NOMO-1 (cell line): ENCODE data around the gene SH2D1B.
"Not testable (repeated sequence)": the region's sequence is repeated elsewhere in the genome, so short reads cannot be mapped to it uniquely, and the experiment has no call there.

Source experiments
- DNase-seq, 2 experiments: peaks; one replicate each; lab custom pipeline; 2025; ENCODE audit not compliant: unreplicated experiment in 2 of 2; lab: John Stamatoyannopoulos, UW

SH2D1B gene

GRCh38 chr1:162412002-162412401, at the start of gene SH2D1B:
SH2D1B (minus strand) TSS chr1:162412136; CDS start chr1:162412016, 120 bp downstream.
- no peak for DNase-seq

- no peak for DNase-seq
These were observed 46.3 kb upstream of the SH2D1B start for GRCh38 chr1:162458236-162458635.

GRCh38 chr1:162456323-162456722, 44.4 kb upstream of the SH2D1B start:
- no peak for DNase-seq

GRCh38 chr1:162454361-162454760, 42.4 kb upstream of the SH2D1B start:
- DNase-seq, result not testable (repeated sequence)

GRCh38 chr1:162446946-162447345, 35.0 kb upstream of the SH2D1B start:
- DNase-seq, result no peak

- peak in 1 of 2 experiments; percentile 2 for DNase-seq
These were observed 33.0 kb upstream of the SH2D1B start for GRCh38 chr1:162444903-162445302.

GRCh38 chr1:162432977-162433713, 21.2 kb upstream of the SH2D1B start:
- DNase-seq, result not testable (repeated sequence)

- DNase-seq, result no peak
These were observed 18.6 kb upstream of the SH2D1B start for GRCh38 chr1:162430583-162430982.

- peak; percentile 83 to 95 for DNase-seq
These were observed 10.9 kb upstream of the SH2D1B start for GRCh38 chr1:162422662-162423375.

- peak; percentile 9 to 19 for DNase-seq
These were observed 9.6 kb upstream of the SH2D1B start for GRCh38 chr1:162421258-162422164.

GRCh38 chr1:162420120-162420519, 8.2 kb upstream of the SH2D1B start:
- no peak for DNase-seq

GRCh38 chr1:162419450-162419931, 7.6 kb upstream of the SH2D1B start:
- not testable (repeated sequence) for DNase-seq

GRCh38 chr1:162418584-162418983, 6.6 kb upstream of the SH2D1B start:
- not testable (repeated sequence) for DNase-seq

GRCh38 chr1:162417650-162418049, 5.7 kb upstream of the SH2D1B start:
- DNase-seq, result no peak

- no peak for DNase-seq
These were observed 5.0 kb upstream of the SH2D1B start for GRCh38 chr1:162416909-162417308.

GRCh38 chr1:162416215-162416614, 4.3 kb upstream of the SH2D1B start:
- DNase-seq, result no peak

- no peak for DNase-seq
These were observed 4.4 kb downstream of the SH2D1B start for GRCh38 chr1:162407539-162407938.

- DNase-seq, result no peak
These were observed 5.1 kb downstream of the SH2D1B start for GRCh38 chr1:162406811-162407210.

GRCh38 chr1:162405800-162406199, 6.1 kb downstream of the SH2D1B start:
- no peak for DNase-seq

GRCh38 chr1:162404550-162405160, 7.3 kb downstream of the SH2D1B start:
- no peak for DNase-seq
